Fibroblast of lung (primary cell): ENCODE data around the gene KRTAP17-1. TPM values are rescaled to one million over a fixed set of nuclear protein-coding genes. Genes with fewer than 3 reads are reported as not detected.
A peak's percentile ranks its signal among the peaks of the same experiment; 100 is the strongest.

Experiments
- DNase-seq, 2 donors: peaks; one replicate each; pipeline versions ENCODE4 v3.0.0 to v3.0.0-alpha.2; 2010; ENCODE audit warnings: low read depth in 2 of 2
- H2AFZ ChIP-seq: 2 replicates; pipeline ENCODE4 v1.5.1; 2012; ENCODE audit warnings: low read length, control low read depth, inconsistent platforms
- H3K27ac ChIP-seq: 2 replicates; pipeline ENCODE4 v1.5.1; 2011; ENCODE audit warnings: low read length, control low read depth; ENCODE audit not compliant: insufficient read depth
- H3K27me3 ChIP-seq: 2 replicates; pipeline ENCODE4 v1.5.1; 2011; ENCODE audit warnings: mild to moderate bottlenecking, low read length; ENCODE audit not compliant: control insufficient read depth, insufficient read depth
- H3K36me3 ChIP-seq: 2 replicates; pipeline ENCODE4 v1.5.1; 2011; ENCODE audit warnings: low read length; ENCODE audit not compliant: control insufficient read depth, insufficient read depth
- H3K4me1 ChIP-seq: 2 replicates; pipeline ENCODE4 v1.5.1; 2011; ENCODE audit warnings: low read length; ENCODE audit not compliant: control insufficient read depth, insufficient read depth; ENCODE audit errors: extremely low read depth
- H3K4me2 ChIP-seq: 2 replicates; pipeline ENCODE4 v1.5.1; 2011; ENCODE audit warnings: low read length, control low read depth; ENCODE audit not compliant: insufficient read depth; ENCODE audit errors: extremely low read depth
- H3K4me3 ChIP-seq, 4 experiments: fragments of 200-600 bp in 1 of 4; sonication (generic) in 1 of 4; replicated peaks in 1 of 4; 2 replicates each; pipeline ENCODE4 v1.5.1; 2011 to 2016; ENCODE audit warnings: low read length in 4 of 4, low read depth in 3 of 4, mild to moderate bottlenecking in 3 of 4, control low read depth in 2 of 4, inconsistent platforms in 1 of 4, mixed read lengths in 1 of 4; ENCODE audit not compliant: insufficient read depth in 1 of 4; ENCODE audit errors: control extremely low read depth in 1 of 4
- H3K79me2 ChIP-seq: 2 replicates; pipeline ENCODE4 v1.5.1; 2012; ENCODE audit warnings: mild to moderate bottlenecking, low read length, inconsistent platforms; ENCODE audit not compliant: control insufficient read depth, insufficient read depth
- H3K9ac ChIP-seq: 2 replicates; pipeline ENCODE4 v1.5.1; 2011; ENCODE audit warnings: mild to moderate bottlenecking, low read length, control low read depth; ENCODE audit not compliant: insufficient read depth
- H3K9me3 ChIP-seq: 2 replicates; pipeline ENCODE4 v1.5.1; 2012; ENCODE audit warnings: low read depth, low read length; ENCODE audit not compliant: control insufficient read depth, insufficient read depth
- H4K20me1 ChIP-seq: 2 replicates; pipeline ENCODE4 v1.5.1; 2011; ENCODE audit warnings: low read length; ENCODE audit not compliant: control insufficient read depth, insufficient read depth; ENCODE audit errors: extremely low read depth
- EZH2 ChIP-seq: IDR thresholded peaks from 2 replicates; pipeline ENCODE4 v1.5.1; 2012; ENCODE audit warnings: low read length, control low read depth, mild to moderate bottlenecking; ENCODE audit errors: missing control alignments
- polyA plus RNA-seq, 2 donors: library from polyadenylated mRNA; depleted of rRNA in 1 of 2; stranded (reverse) in 1 of 2; unstranded in 1 of 2; fragments of >200 nt; gene quantifications; 2 replicates each; pipeline ENCODE4 v1.2.1, GENCODE V29; 2011 to 2012; ENCODE audit warnings: missing spikeins in 1 of 2
- total RNA-seq: library from RNA; depleted of rRNA; stranded (reverse); fragments of >200 nt; gene quantifications from 2 replicates; pipeline ENCODE4 v1.2.1, GENCODE V29; 2014
- TF ChIP-seq, protein P1 (sequence below), 2 donors: IDR thresholded peaks in 1 of 2; conservative IDR thresholded peaks in 1 of 2; 1 replicate in 1 of 2; 2 replicates in 1 of 2; pipeline ENCODE4 v1.5.1; 2011 to 2012; ENCODE audit warnings: low read length in 2 of 2, control low read depth in 1 of 2, inconsistent platforms in 1 of 2, low read depth in 1 of 2, mild to moderate bottlenecking in 1 of 2

The KRTAP17-1 gene
- total and polyA plus RNA-seq, 2 donors (not counting 1 experiment from before 2014, with no cell fraction given) = not detected

GRCh38 chr17:41302981-41303380 is 12.5 kb downstream of the KRTAP17-1 start:
- Histone ChIP-seq H3K79me2 (no peaks in the 10 kb centered on the region), H3K36me3 (no peaks in the 10 kb centered on the region), H3K9me3 (no peaks in the 10 kb centered on the region), H3K4me1 (no peaks in the 10 kb centered on the region), H3K4me2 (no peak overlapping the region), H3K4me3 (no peak overlapping the region), H4K20me1 (no peaks in the 10 kb centered on the region), H3K27me3 (peaks cover 19% of the 10 kb centered on the region), H3K9ac (no peak overlapping the region), H3K27ac (no peak overlapping the region), H2AFZ (no peak overlapping the region)
- no peak for TF ChIP-seq EZH2
- TF ChIP-seq, protein P1, sequence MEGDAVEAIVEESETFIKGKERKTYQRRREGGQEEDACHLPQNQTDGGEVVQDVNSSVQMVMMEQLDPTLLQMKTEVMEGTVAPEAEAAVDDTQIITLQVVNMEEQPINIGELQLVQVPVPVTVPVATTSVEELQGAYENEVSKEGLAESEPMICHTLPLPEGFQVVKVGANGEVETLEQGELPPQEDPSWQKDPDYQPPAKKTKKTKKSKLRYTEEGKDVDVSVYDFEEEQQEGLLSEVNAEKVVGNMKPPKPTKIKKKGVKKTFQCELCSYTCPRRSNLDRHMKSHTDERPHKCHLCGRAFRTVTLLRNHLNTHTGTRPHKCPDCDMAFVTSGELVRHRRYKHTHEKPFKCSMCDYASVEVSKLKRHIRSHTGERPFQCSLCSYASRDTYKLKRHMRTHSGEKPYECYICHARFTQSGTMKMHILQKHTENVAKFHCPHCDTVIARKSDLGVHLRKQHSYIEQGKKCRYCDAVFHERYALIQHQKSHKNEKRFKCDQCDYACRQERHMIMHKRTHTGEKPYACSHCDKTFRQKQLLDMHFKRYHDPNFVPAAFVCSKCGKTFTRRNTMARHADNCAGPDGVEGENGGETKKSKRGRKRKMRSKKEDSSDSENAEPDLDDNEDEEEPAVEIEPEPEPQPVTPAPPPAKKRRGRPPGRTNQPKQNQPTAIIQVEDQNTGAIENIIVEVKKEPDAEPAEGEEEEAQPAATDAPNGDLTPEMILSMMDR (conservative IDR thresholded peaks at IDR 0.05 in 1 of 2, IDR thresholded peaks at IDR 0.05 in 1 of 2; ENCODE audit: low read depth in 1 of 2, low read length in 2 of 2) = no peak
- DNase-seq = no peak

DNA sequence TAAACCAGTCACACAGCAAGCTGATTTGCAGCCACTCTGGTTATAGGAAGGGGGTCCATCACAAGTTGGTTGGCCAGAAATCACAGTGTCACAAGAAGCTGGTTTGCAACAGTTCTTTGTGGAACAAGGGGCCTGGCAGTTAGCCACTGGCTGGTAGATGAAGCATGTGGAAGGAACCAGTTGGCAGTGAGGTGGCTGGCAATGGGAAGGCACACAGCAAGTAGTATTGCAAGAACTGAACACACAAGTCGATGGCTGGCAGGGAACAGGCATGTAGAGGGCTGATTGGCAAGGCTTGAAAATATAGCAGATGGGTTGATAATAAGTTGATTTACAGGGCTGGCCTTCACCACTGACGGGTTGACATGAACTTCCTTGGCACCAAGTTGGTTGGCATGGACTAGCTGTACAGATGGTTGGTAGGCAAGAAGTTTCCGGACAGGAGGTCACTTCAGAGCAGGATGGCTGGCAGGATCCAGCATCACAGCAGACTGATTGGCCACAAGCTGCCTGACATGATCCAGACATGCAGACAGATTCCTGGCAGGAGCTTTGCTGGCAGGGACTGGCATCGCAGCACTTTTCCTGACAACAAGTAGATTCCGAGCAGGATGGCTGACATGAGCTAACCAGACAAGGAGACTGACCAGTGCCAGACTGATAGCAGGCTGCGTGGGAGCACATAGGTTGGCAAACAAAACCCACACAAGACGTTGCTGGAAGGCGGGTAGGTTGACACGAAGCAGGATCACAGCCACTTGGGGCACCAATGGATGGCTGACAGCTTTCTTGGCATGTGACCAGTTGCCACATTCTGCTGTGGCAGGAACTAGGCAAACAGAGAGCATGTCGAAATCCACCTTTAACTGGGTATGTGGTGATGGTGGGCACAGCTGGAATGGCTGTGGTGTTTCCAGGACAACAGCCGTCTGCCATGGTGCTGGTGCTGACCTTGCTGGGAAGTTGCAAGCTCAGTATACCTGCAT is 13.3 kb downstream of the KRTAP17-1 start, which contains the start of gene KRTAP29-1:
Gene KRTAP29-1 (minus strand): TSS at position 936 of the 986 bp plus-strand sequence. CDS start 0 bp downstream, at position 936.
- H2AFZ ChIP-seq = no peak within 1 kb of the TSS
- peaks cover 16% of the 10 kb centered on the region for H3K27me3 ChIP-seq
- no peak within 1 kb of the TSS for H3K27ac ChIP-seq

DNA sequence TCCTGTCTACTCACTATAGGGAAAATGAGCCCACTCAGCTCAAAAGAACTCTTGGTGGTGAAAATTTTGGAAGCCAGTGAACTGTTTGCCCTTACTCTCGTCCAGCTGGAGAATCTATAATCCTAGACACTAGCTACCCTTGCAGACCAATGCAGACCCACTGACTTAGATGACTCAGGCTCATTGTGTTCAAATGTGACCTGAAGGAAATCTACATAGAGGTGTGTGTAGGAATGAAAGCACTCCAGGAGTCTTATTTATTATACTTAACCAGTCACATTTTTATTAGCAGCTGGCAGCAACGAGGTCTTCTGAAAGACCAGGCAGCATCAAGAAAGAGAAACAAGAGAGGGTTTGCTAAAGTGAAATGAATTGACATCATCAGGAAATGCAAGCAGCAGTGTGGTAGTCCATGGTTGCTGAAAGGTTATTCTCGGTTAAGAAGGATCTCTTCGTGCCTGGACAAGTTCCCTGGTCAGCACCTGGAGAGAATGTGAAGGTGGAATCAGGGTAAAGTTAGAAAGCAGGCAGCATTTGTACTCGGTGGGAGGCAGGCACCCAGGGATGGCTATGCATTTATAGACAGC is 14.2 kb downstream of the KRTAP17-1 start:
- Histone ChIP-seq H2AFZ (no peak overlapping the region), H3K27ac (no peak overlapping the region), H3K4me3 (no peak overlapping the region), H3K9ac (no peak overlapping the region), H3K79me2 (no peaks in the 10 kb centered on the region), H3K36me3 (no peaks in the 10 kb centered on the region), H3K27me3 (peaks cover 12% of the 10 kb centered on the region), H3K4me1 (no peaks in the 10 kb centered on the region), H3K9me3 (no peaks in the 10 kb centered on the region), H3K4me2 (no peak overlapping the region), H4K20me1 (no peaks in the 10 kb centered on the region)
- TF ChIP-seq, protein P1 (conservative IDR thresholded peaks at IDR 0.05 in 1 of 2, IDR thresholded peaks at IDR 0.05 in 1 of 2; ENCODE audit: low read depth in 1 of 2, low read length in 2 of 2) = no peak
- TF ChIP-seq EZH2 = no peak
- DNase-seq = peak in 1 of 2 donors; percentile 11

More for the DNA sequence above, 13.3 kb downstream of the KRTAP17-1 start, which contains the start of gene KRTAP29-1:
- H3K36me3 ChIP-seq = no peaks in the 10 kb centered on the region
- TF ChIP-seq, protein P1 (conservative IDR thresholded peaks at IDR 0.05 in 1 of 2, IDR thresholded peaks at IDR 0.05 in 1 of 2; ENCODE audit: low read depth in 1 of 2, low read length in 2 of 2) = no peak
- H4K20me1 ChIP-seq = no peaks in the 10 kb centered on the region
- no peak within 1 kb of the TSS for H3K4me3 ChIP-seq
- no peak within 1 kb of the TSS for H3K4me2 ChIP-seq
- H3K79me2 ChIP-seq = no peaks in the 10 kb centered on the region
- DNase-seq = no peak
- no peaks in the 10 kb centered on the region for H3K4me1 ChIP-seq
- H3K9me3 ChIP-seq = no peaks in the 10 kb centered on the region
- no peak within 1 kb of the TSS for H3K9ac ChIP-seq
